AG08395 (cell line): ENCODE measurements around the gene PHLPP1.
A peak's percentile ranks its signal among the peaks of the same experiment; 100 is the strongest.
"Not testable (repeated sequence)": the region's sequence is repeated elsewhere in the genome, so short reads cannot be mapped to it uniquely, and the experiment has no call there.

Source experiments
- DNase-seq: peaks from one replicate; pipeline ENCODE4 v3.0.0; 2012; ENCODE audit warnings: mixed read lengths, low spot score

Gene PHLPP1

GRCh38 chr18:62715436-62715758 is at the start of gene PHLPP1:
Gene PHLPP1 (plus strand): TSS chr18:62715541. CDS start chr18:62715684, 143 bp downstream.
- DNase-seq = no peak

- DNase-seq = no peak
Measured at GRCh38 chr18:62669225-62669624, 46.1 kb upstream of the PHLPP1 start.

- DNase-seq = no peak
Measured at GRCh38 chr18:62670573-62670972, 44.8 kb upstream of the PHLPP1 start.

- DNase-seq = no peak
Measured at GRCh38 chr18:62672600-62672999, 42.7 kb upstream of the PHLPP1 start.

- no peak for DNase-seq
Measured at GRCh38 chr18:62678847-62679485, 36.4 kb upstream of the PHLPP1 start.

GRCh38 chr18:62682371-62682770 is 33.0 kb upstream of the PHLPP1 start:
- DNase-seq = no peak

- DNase-seq = no peak
Measured at GRCh38 chr18:62683935-62684334, 31.4 kb upstream of the PHLPP1 start.

GRCh38 chr18:62688743-62689317 is 26.5 kb upstream of the PHLPP1 start:
- no peak for DNase-seq

GRCh38 chr18:62690236-62690815 is 25.0 kb upstream of the PHLPP1 start:
- no peak for DNase-seq

GRCh38 chr18:62693659-62694058 is 21.7 kb upstream of the PHLPP1 start:
- no peak for DNase-seq

GRCh38 chr18:62697636-62698035 is 17.7 kb upstream of the PHLPP1 start:
- no peak for DNase-seq

- no peak for DNase-seq
Measured at GRCh38 chr18:62702259-62702658, 13.1 kb upstream of the PHLPP1 start.

- not testable (repeated sequence) for DNase-seq
Measured at GRCh38 chr18:62706879-62707278, 8.5 kb upstream of the PHLPP1 start.

GRCh38 chr18:62709908-62710307 is 5.4 kb upstream of the PHLPP1 start:
- DNase-seq = not testable (repeated sequence)

- peak; percentile 52 for DNase-seq
Measured at GRCh38 chr18:62710417-62710816, 4.9 kb upstream of the PHLPP1 start.

GRCh38 chr18:62711781-62712180 is 3.6 kb upstream of the PHLPP1 start:
- DNase-seq = no peak

- DNase-seq = no peak
Measured at GRCh38 chr18:62713651-62714247, 1.6 kb upstream of the PHLPP1 start.

- DNase-seq = peak; percentile 99
Measured at GRCh38 chr18:62714671-62715435, 488 bp upstream of the PHLPP1 start.

- peak; percentile 56 for DNase-seq
Measured at GRCh38 chr18:62715759-62716615, 646 bp downstream of the PHLPP1 start.

- no peak for DNase-seq
Measured at GRCh38 chr18:62716619-62717168, 1.4 kb downstream of the PHLPP1 start.

- DNase-seq = peak; percentile 34
Measured at GRCh38 chr18:62717169-62717924, 2.0 kb downstream of the PHLPP1 start.
